Esophagus muscularis mucosa (tissue), 4 donors: Measurements from ENCODE around the gene POTEC.
"Not testable (repeated sequence)": the region's sequence is repeated elsewhere in the genome, so short reads cannot be mapped to it uniquely, and the experiment has no call there.

Experiments used
- CTCF ChIP-seq, 3 experiments: fragments of 200-600 bp in 2 of 3; fragments of 450-650 bp in 1 of 3; sonication (generic) in 2 of 3; IDR thresholded peaks; one replicate each; pipeline ENCODE4 v1.5.1; 2017 to 2019; ENCODE audit warnings: antibody characterized with exemption in 3 of 3, mild to moderate bottlenecking in 2 of 3, moderate library complexity in 1 of 3
- EP300 ChIP-seq: sonication (generic); formaldehyde crosslinking; IDR thresholded peaks from one replicate; pipeline ENCODE4 v1.6.1; 2017; ENCODE audit warnings: antibody characterized with exemption
- POLR2A ChIP-seq: fragments of 450-650 bp; IDR thresholded peaks from one replicate; pipeline ENCODE4 v1.6.1; 2017; ENCODE audit warnings: antibody characterized with exemption, moderate library complexity, mild to moderate bottlenecking, low read depth
- POLR2AphosphoS5 ChIP-seq, 2 donors: sonication (generic); formaldehyde crosslinking; IDR thresholded peaks; one replicate each; pipeline ENCODE4 v1.6.1; 2017; ENCODE audit warnings: antibody characterized with exemption in 2 of 2

GRCh38 chr18:14501894-14502293, 41.5 kb downstream of the POTEC start:
- TF ChIP-seq CTCF (IDR thresholded peaks at IDR 0.05); POLR2AphosphoS5 (IDR thresholded peaks at IDR 0.05); POLR2A; EP300: not testable (repeated sequence)
